Large intestine (tissue), 12 donors: ENCODE results near the gene TRIM72. TPM values are rescaled to one million over a fixed set of nuclear protein-coding genes. Genes with fewer than 3 reads are reported as not detected.
"Not testable (repeated sequence)": the region's sequence is repeated elsewhere in the genome, so short reads cannot be mapped to it uniquely, and the experiment has no call there.

Experiments
- DNase-seq, 2 donors: peaks; one replicate each; pipeline versions ENCODE4 v3.0.0 to v3.0.0-alpha.2; 2013
- H3K27ac ChIP-seq: one replicate; pipeline ENCODE4 v1.5.1; 2013; ENCODE audit warnings: low read length
- H3K27me3 ChIP-seq: 2 replicates; pipeline ENCODE4 v1.6.1; 2013; ENCODE audit warnings: low read length; ENCODE audit not compliant: control insufficient read depth, insufficient read depth
- H3K36me3 ChIP-seq: 2 replicates; pipeline ENCODE4 v1.6.1; 2013; ENCODE audit warnings: low read length; ENCODE audit not compliant: control insufficient read depth, insufficient read depth
- H3K4me1 ChIP-seq: one replicate; pipeline ENCODE4 v1.6.1; 2013; ENCODE audit warnings: low read length; ENCODE audit not compliant: control insufficient read depth, insufficient read depth
- H3K4me3 ChIP-seq: one replicate; pipeline ENCODE4 v1.5.1; 2013; ENCODE audit warnings: low read length
- H3K9me3 ChIP-seq: one replicate; pipeline ENCODE4 v1.6.1; 2013; ENCODE audit warnings: mild to moderate bottlenecking, low read depth, low read length, moderate library complexity; ENCODE audit not compliant: control insufficient read depth
- WGBS: methylation state at CpG from one replicate; pipeline ENCODE4 v1.1.5; 2013; ENCODE audit warnings: low lambda C conversion rate; ENCODE audit not compliant: insufficient coverage; 5-methylcytosine and 5-hydroxymethylcytosine counted together
- long read RNA-seq, 11 donors: transcript quantifications; one replicate each; lab custom pipeline, GENCODE V29; 2026
- polyA plus RNA-seq: library from polyadenylated mRNA; unstranded; fragments of 120-200 nt; gene quantifications from one replicate; pipeline ENCODE4 v1.2.1, GENCODE V29; 2013

Gene TRIM72
- polyA plus RNA-seq, result 0.10 TPM
- long read RNA-seq, donor 1, result 0 reads
- long read RNA-seq, donor 2, result 0 reads
- long read RNA-seq, donor 3, result 0 reads
- long read RNA-seq, donor 4, result 0 reads
- long read RNA-seq, donor 5, result 0 reads
- long read RNA-seq, donor 6, result 0 reads
- long read RNA-seq, donor 7, result 0 reads
- long read RNA-seq, donor 8, result 0 reads
- long read RNA-seq, donor 9, result 0 reads
- long read RNA-seq, donor 10, result 0 reads
- long read RNA-seq, donor 11, result 0 reads

GRCh38 chr16:31213877-31214707 lies at the start of gene TRIM72:
TSS of gene TRIM72 (plus strand) at chr16:31214119. CDS start at chr16:31214739, 620 bp downstream.
- Histone ChIP-seq H3K27me3 (peaks cover 51% of the 10 kb centered on the region), H3K4me3 (peak within 1 kb of the TSS; percentile 35), H3K36me3 (no peaks in the 10 kb centered on the region), H3K27ac (no peak within 1 kb of the TSS), H3K9me3 (peaks cover 8% of the 10 kb centered on the region), H3K4me1 (peaks cover 25% of the 10 kb centered on the region)
- no peak for DNase-seq
- WGBS, result no CpG with 5 or more reads among the region's 25 CpGs

GRCh38 chr16:31167315-31167714 lies 46.6 kb upstream of the TRIM72 start:
- Histone ChIP-seq H3K27me3 (no peaks in the 10 kb centered on the region), H3K4me1 (peaks cover 5% of the 10 kb centered on the region), H3K36me3 (no peaks in the 10 kb centered on the region), H3K27ac (no peak overlapping the region), H3K4me3 (no peak overlapping the region), H3K9me3 (no peaks in the 10 kb centered on the region)
- no peak for DNase-seq
- whole genome bisulfite sequencing, result no CpG with 5 or more reads among the region's 8 CpGs

GRCh38 chr16:31168848-31169247 lies 45.1 kb upstream of the TRIM72 start:
- Histone ChIP-seq H3K27ac (no peak overlapping the region), H3K9me3 (no peaks in the 10 kb centered on the region), H3K4me3 (no peak overlapping the region), H3K36me3 (no peaks in the 10 kb centered on the region), H3K4me1 (peaks cover 5% of the 10 kb centered on the region), H3K27me3 (no peaks in the 10 kb centered on the region)
- no peak for DNase-seq
- WGBS, result no CpG with 5 or more reads among the region's 2 CpGs

- not testable (repeated sequence) for H3K4me3 ChIP-seq, H3K9me3 ChIP-seq, H3K27me3 ChIP-seq, H3K4me1 ChIP-seq, H3K36me3 ChIP-seq
- WGBS, result no CpG with 5 or more reads among the region's 2 CpGs
- DNase-seq, result peak in 1 of 2 donors; percentile 68
- H3K27ac ChIP-seq, result peak overlapping the region; percentile 29
Observed at GRCh38 chr16:31170048-31170447, 43.9 kb upstream of the TRIM72 start.

- no peak overlapping the region for H3K27ac ChIP-seq
- no peaks in the 10 kb centered on the region for H3K9me3 ChIP-seq
- H3K27me3 ChIP-seq, result no peaks in the 10 kb centered on the region
- DNase-seq, result no peak
- H3K36me3 ChIP-seq, result peaks cover 2% of the 10 kb centered on the region
- H3K4me1 ChIP-seq, result peaks cover 6% of the 10 kb centered on the region
- H3K4me3 ChIP-seq, result no peak overlapping the region
- WGBS, result no CpG with 5 or more reads among the region's 3 CpGs
Observed at GRCh38 chr16:31177136-31177535, 36.8 kb upstream of the TRIM72 start.

- 0% methylated on average over 2 of the region's 27 CpGs for WGBS
- Histone ChIP-seq H3K4me1 (peaks cover 12% of the 10 kb centered on the region), H3K36me3 (peaks cover 23% of the 10 kb centered on the region), H3K27ac (peak overlapping the region; percentile 94), H3K4me3 (peak overlapping the region; percentile 96), H3K27me3 (no peaks in the 10 kb centered on the region), H3K9me3 (no peaks in the 10 kb centered on the region)
- DNase-seq, result peak in 1 of 2 donors; percentile 49
Observed at GRCh38 chr16:31179219-31179746, 34.6 kb upstream of the TRIM72 start.

- Histone ChIP-seq H3K4me3 (peak within 1 kb of the TSS; percentile 96), H3K4me1 (peaks cover 12% of the 10 kb centered on the region), H3K9me3 (no peaks in the 10 kb centered on the region), H3K27ac (peak within 1 kb of the TSS; percentile 94), H3K36me3 (peaks cover 28% of the 10 kb centered on the region), H3K27me3 (no peaks in the 10 kb centered on the region)
- no CpG with 5 or more reads among the region's 69 CpGs for WGBS
- peak; percentile 94 to 95 for DNase-seq
Observed at GRCh38 chr16:31179747-31180459, 34.0 kb upstream of the TRIM72 start, which contains the start of gene FUS. TSS of gene FUS (plus strand) at chr16:31180139. CDS start at chr16:31180215, 76 bp downstream.

GRCh38 chr16:31181102-31181830 lies 32.7 kb upstream of the TRIM72 start:
- H3K9me3 ChIP-seq, result no peaks in the 10 kb centered on the region
- no peaks in the 10 kb centered on the region for H3K27me3 ChIP-seq
- no CpG with 5 or more reads among the region's 31 CpGs for WGBS
- peak in 1 of 2 donors; percentile 42 for DNase-seq
- H3K27ac ChIP-seq, result peak overlapping the region; percentile 94
- peak overlapping the region; percentile 96 for H3K4me3 ChIP-seq
- peaks cover 12% of the 10 kb centered on the region for H3K4me1 ChIP-seq
- peaks cover 41% of the 10 kb centered on the region for H3K36me3 ChIP-seq

- no peaks in the 10 kb centered on the region for H3K9me3 ChIP-seq
- H3K27ac ChIP-seq, result no peak overlapping the region
- H3K4me3 ChIP-seq, result peak overlapping the region; percentile 96
- H3K4me1 ChIP-seq, result peaks cover 12% of the 10 kb centered on the region
- no peaks in the 10 kb centered on the region for H3K27me3 ChIP-seq
- WGBS, result 13% methylated on average over 2 of the region's 7 CpGs
- H3K36me3 ChIP-seq, result peaks cover 53% of the 10 kb centered on the region
- DNase-seq, result no peak
Observed at GRCh38 chr16:31182391-31182790, 31.5 kb upstream of the TRIM72 start.
